ENCODE results near the gene PRPH.

Gene PRPH

DNA sequence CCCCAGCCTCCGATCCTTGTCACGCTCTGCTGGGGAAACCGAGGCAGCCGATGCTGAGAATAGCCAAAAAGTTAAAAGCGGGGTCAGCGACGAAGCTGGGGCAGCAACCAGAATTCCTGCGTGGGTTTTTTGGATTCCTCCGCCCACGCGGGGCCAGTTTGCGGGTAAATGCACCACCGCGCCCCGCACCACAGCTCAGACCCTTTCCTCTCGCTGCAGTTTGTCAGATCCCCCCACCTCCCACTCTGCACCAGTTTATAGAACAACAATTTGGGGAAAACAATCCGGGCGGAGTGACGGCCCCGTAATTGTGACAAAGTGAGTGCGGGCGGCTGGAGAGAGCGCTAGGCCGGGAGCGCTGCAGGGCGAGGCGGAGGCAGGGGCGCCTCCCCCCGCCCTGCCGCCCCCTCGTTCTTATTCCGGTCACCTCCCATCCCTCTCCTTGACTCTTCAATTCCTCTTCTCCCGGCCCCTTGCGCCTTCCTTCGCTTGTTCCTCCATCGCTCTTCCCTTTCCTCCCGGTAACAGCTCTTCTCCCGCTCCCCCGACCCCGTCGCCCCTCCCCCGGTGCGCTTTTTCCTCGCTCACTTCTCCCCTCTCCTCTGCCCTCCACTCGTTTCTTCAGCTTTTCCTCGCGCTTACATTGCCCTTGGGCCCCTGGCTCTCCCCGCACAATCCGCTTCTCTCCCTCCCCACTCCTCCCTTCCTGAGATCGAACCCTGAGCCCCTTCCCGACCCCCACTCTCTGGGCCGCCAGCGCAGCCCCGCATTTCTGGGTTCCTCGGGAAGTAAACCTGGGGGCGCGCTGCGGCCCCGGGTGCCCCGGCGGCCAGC is 51.1 kb downstream of the PRPH start:
- H3K27ac ChIP-seq (ENCODE audit: low read depth, low read length) = no peak overlapping the region
- peaks cover 2 to 51% (median 48%) of the 10 kb centered on the region in 5 donors for H3K4me1 ChIP-seq (ENCODE audit: control insufficient read depth in 5 of 5, insufficient read depth in 5 of 5, low read length in 5 of 5)
- no peaks in the 10 kb centered on the region for H3K36me3 ChIP-seq (ENCODE audit: control insufficient read depth in 5 of 5, insufficient read depth in 5 of 5, low read length in 5 of 5)
- no peaks in the 10 kb centered on the region for H3K9me3 ChIP-seq (ENCODE audit: control insufficient read depth in 5 of 5, low read length in 5 of 5)
- peak overlapping the region in 4 of 5 donors; percentile 36 to 59 (median 46) for H3K4me3 ChIP-seq (ENCODE audit: low read depth in 1 of 5, low read length in 5 of 5)
- H3K9ac ChIP-seq (ENCODE audit: low read length in 5 of 5) = peak overlapping the region in 2 of 5 donors; percentile 1 to 30
- H3K27me3 ChIP-seq (ENCODE audit: control insufficient read depth in 5 of 5, insufficient read depth in 4 of 5, low read length in 5 of 5) = peaks cover 41 to 75% (median 56%) of the 10 kb centered on the region in 5 donors

DNA sequence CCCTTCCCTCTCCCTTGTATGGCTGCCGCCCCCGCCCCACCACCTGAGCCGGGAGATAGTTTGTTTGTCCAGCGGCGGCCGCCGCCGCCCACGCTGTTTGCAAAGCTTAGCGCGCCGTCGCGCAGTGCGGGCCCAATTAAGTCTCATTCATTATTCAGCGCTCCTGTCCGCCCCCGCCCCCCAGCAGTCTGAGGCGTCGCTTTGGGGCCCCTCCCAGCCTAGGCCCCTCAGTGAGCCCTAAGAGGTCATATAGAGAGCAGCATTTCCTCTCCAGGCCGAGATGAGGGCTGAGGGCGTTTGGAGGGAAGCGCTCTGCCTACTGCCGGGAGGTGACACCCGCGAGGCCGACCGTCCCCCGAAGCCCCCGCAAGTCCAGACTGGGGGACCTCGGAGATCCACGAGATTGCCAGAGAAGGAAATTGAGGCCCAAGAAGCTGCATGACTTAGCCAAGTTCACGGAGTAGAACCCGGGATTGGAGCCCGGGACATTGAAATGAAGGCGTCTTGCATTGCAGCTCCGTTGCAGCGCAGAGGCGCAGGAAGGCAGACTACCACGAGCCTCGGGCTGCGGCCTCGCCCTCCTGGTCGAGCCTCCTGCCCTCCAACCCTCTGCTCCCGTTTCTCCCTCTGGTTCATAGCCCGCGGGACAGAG is 51.8 kb downstream of the PRPH start, which contains the start of gene DNAJC22:
Gene DNAJC22, plus strand, starts transcription at position 230 of the 652 bp plus-strand sequence. CDS start 1,985 bp downstream, outside the sequence.
- Histone ChIP-seq H3K4me3 (ENCODE audit: low read depth in 1 of 5, low read length in 5 of 5) (peak within 1 kb of the TSS; percentile 33 to 62 (median 51)), H3K4me1 (ENCODE audit: control insufficient read depth in 5 of 5, insufficient read depth in 5 of 5, low read length in 5 of 5) (peaks cover 2 to 50% (median 46%) of the 10 kb centered on the region in 5 donors), H3K9me3 (ENCODE audit: control insufficient read depth in 5 of 5, low read length in 5 of 5) (no peaks in the 10 kb centered on the region), H3K27ac (ENCODE audit: low read depth, low read length) (no peak within 1 kb of the TSS), H3K9ac (ENCODE audit: low read length in 5 of 5) (peak within 1 kb of the TSS in 4 of 5 donors; percentile 1 to 67 (median 30)), H3K27me3 (ENCODE audit: control insufficient read depth in 5 of 5, insufficient read depth in 4 of 5, low read length in 5 of 5) (peaks cover 46 to 73% (median 59%) of the 10 kb centered on the region in 5 donors), H3K36me3 (ENCODE audit: control insufficient read depth in 5 of 5, insufficient read depth in 5 of 5, low read length in 5 of 5) (no peaks in the 10 kb centered on the region)

DNA sequence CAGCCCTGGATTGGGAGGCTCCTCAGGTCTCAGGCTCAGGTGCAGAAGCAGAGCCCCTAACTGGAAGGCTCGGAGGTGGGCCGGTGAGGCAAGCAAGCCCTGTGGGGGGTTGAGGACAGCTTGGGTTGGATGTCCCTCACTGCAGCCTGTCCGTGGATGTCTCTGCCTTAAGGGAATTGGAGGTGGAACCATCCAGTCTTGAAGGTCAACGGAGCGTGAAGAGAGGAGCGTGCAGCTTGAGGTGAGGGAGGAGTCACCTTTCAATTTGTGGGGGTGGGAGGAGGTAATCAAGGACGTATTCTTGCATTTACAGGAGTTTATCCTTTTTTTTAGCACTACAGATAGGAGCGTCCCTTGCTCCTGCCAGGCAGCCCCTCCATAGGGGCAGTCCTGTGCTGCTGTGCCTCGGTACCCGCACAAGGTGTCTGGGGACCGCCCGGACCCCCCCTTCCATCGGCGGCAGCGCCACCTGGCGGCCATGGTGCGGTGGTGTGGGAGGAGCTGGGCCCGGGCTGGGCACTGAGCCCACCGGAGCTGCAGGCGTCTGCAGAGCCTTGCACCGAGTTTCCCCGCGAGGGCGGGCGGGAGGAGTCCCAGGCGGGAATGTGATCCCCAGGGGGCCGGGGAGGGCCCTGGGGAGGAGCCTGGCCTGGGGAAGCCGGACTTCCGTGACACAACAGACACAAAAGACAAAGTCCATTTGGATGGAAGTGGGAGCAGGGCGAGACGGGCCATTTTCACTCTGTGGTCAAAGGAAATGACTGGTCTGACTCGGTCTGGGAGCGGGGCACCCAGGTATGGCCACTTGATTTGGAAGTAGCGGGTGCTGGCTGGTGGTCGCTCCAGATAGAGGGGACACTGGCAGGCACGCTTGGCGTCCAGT is 52.6 kb downstream of the PRPH start:
- Histone ChIP-seq H3K27me3 (ENCODE audit: control insufficient read depth in 5 of 5, insufficient read depth in 4 of 5, low read length in 5 of 5) (peaks cover 46 to 68% (median 56%) of the 10 kb centered on the region in 5 donors), H3K27ac (ENCODE audit: low read depth, low read length) (no peak overlapping the region), H3K4me1 (ENCODE audit: control insufficient read depth in 5 of 5, insufficient read depth in 5 of 5, low read length in 5 of 5) (peaks cover 2 to 43% (median 38%) of the 10 kb centered on the region in 5 donors), H3K4me3 (ENCODE audit: low read depth in 1 of 5, low read length in 5 of 5) (peak overlapping the region; percentile 33 to 62 (median 51)), H3K9ac (ENCODE audit: low read length in 5 of 5) (peak overlapping the region in 1 of 5 donors; percentile 67), H3K9me3 (ENCODE audit: control insufficient read depth in 5 of 5, low read length in 5 of 5) (no peaks in the 10 kb centered on the region), H3K36me3 (ENCODE audit: control insufficient read depth in 5 of 5, insufficient read depth in 5 of 5, low read length in 5 of 5) (no peaks in the 10 kb centered on the region)
